ENCODE results near the gene CLDND2.

- no peak for TF ChIP-seq CTCF (IDR thresholded peaks at IDR 0.05)
- no peak for TF ChIP-seq POLR2AphosphoS5 (IDR thresholded peaks at IDR 0.05)
Observed at GRCh38 chr19:51337861-51338562, 30.8 kb downstream of the CLDND2 start.
